Measurements from ENCODE around the gene LRRC55.

- TF ChIP-seq ZNF274 (IDR thresholded peaks at IDR 0.05; ENCODE audit: low read depth, low read length) (no peak), YY1 (IDR thresholded peaks at IDR 0.05; ENCODE audit: insufficient read depth, insufficient read length) (no peak)
Observed at GRCh38 chr11:57161351-57161750, 20.4 kb upstream of the LRRC55 start.

Measured in NT2/D1 (cell line).